HG02840 (cell line): ENCODE measurements around the gene COQ3.
"Not testable (repeated sequence)": the region's sequence is repeated elsewhere in the genome, so short reads cannot be mapped to it uniquely, and the experiment has no call there.

Experiments used
- ATAC-seq: cut with Tn5 transposase; IDR thresholded peaks from one replicate; pipeline ENCODE4 v1.9.1; 2021; ENCODE audit warnings: mild to moderate bottlenecking, moderate library complexity, moderate number of reproducible peaks; ENCODE audit not compliant: unreplicated experiment, low FRiP score

The COQ3 gene

DNA sequence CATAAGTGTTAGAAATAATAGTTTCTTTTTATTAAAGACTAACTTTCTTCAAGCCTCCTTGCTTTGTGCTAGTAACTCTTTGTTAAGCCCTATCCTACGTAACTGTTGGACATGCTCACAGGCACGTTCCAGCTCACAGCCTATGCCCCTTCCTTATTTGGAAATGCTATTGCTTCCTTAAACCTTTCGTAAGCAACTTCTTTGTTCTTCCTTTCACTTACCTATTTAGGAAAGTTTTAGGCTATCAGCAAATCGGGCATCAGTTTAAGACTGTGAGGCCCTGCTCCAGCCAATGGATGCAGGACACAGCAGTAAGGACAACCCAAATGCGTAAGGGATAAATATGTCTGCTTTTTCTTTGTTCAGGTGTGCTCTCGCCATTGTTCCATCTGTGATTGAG is 58.7 kb downstream of the COQ3 start:
- not testable (repeated sequence) for ATAC-seq

DNA sequence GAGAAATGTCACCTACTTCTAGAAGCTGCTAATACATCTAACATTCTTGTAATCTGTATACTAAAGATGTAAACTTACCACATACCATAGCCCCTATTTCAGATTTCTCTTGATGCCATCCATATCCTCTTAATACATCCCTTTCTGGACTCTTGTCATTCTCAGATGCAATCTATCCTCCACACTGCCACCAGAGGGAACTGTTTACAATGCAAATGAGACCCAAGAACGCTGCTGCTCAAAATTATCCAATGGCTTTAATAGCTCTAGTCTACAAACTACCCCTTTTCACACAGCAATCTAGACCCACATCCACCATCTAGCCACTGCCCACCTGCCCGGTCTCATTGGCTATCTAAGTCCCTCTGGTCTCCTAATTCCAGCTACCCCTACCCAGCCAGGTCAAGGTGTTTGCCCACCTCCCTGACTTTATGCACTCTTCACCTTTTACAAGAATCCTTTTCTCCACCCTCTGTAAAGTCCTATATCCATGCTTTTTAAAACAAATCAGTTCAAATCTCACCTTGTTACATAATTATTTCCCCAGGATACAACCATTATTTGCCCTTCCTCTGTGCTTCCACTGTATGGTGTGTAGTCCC is 59.4 kb downstream of the COQ3 start:
- ATAC-seq = no peak

DNA sequence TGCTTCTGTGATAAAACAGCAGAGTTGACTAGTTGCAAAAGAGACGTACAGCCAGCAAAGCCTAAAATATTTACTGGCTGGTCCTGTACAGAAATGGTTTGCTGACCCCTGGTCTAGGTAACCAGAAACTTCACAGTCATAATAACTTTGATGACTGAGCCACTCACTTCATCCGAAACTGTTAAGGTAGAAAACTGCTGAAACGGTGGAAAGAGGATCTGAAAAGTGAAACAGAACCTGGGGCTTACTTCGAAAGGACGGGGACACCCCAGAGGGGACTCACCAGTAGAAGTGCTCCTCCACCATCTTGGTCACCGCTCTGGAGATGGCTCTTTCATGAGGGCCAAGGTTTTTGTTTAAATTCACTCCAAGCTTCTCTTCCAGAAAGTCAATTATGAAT is 60.9 kb downstream of the COQ3 start:
- peak; percentile 88 for ATAC-seq

DNA sequence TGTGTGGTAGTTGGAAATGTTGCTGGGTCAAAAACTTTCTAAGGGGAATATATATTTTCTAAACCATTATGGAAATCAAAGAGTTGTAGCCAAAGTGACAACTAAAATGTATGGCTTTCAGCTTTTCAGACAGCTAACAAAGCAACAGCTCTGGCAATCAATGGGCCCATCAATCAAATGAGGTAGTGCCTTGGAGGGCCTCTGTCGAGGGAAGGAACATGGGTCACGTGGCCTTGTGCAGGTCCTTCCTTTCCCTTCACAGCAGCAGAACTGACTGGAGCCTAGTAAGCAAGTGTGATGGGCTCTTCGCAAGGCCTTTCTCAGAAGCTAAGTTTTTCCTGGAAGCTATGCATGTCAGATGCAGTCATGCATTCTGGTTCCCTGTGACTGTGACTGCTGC is 62.5 kb downstream of the COQ3 start:
- ATAC-seq = no peak

DNA sequence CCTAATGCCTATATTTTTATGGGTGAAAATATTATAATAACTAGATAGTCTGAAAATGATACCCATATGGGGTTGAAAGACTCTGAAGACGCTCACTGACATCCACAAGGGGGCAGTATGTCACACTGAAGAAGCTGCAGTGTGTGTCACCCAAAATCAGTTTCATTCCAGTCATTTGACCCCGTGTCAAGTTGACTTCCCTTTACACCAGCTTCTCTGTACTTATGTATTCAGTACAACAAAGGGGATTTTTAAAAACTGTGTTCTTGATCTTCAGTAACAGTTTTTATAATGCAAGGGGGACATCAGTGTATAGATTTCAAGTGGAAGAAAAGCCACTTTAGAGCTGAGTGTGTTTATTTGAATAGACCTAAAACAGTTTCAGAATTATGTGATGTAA is 63.8 kb downstream of the COQ3 start:
- peak; percentile 69 for ATAC-seq

DNA sequence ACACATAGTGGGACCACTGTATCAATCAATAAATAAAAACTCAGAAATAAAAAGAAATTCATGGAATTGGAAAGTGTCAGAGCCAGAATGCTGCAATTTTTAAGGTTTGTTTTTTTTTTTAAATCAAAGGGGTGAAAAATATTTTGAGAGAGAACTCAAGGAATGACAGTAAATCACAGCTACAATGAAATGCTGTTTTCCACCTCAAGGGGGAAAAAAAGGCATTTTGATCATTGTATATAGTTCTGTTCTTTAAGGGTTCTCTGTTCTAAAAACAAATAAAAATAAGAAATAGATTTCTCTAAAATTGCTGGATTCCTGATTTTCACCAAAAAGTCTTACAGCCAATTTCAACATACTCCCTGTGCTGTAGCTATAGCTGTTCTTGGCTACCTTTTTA is 69.0 kb downstream of the COQ3 start:
- no peak for ATAC-seq
